ENCODE data around the gene FJX1.

DNA sequence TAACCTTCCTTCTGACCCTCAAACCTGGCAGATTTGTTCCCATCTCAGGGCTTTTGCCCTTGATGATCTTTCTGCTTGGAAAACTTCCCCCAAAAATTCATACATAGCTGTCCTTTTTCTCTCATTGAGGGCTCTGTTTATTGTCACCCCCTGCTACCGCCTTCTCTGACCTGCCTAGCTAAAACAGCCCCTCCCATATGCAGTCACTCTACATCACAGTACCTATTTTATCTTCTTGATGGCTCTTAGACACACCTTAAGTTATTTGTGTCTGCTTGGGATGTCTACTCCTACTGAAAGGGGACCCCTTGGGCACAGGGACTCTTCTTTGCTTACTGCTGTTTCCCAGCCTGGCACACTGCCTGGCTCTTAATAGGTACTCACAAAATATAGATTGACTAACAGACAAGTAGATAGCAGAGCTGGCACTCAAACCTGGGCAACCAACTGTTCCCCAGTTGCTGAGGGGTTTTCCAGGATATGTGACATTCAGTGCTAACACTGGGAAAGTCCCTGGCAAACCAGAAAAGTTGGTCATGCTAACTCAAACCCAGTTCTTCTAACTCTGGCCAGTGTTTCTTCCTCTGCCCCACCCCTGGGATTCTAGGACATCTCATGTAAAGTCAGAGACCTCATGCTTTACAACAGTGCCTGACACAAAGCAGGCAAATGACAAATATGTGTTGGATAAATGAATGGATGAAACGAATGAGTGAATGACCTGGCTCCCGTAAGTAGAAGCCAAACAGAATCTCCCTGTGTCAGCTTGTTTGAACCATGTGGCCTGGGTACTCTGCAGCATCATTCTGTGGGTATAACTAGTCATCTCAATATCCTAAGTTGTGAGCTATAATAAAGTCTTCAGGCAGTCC lies 19.8 kb upstream of the FJX1 start:
- TF ChIP-seq, protein P1, sequence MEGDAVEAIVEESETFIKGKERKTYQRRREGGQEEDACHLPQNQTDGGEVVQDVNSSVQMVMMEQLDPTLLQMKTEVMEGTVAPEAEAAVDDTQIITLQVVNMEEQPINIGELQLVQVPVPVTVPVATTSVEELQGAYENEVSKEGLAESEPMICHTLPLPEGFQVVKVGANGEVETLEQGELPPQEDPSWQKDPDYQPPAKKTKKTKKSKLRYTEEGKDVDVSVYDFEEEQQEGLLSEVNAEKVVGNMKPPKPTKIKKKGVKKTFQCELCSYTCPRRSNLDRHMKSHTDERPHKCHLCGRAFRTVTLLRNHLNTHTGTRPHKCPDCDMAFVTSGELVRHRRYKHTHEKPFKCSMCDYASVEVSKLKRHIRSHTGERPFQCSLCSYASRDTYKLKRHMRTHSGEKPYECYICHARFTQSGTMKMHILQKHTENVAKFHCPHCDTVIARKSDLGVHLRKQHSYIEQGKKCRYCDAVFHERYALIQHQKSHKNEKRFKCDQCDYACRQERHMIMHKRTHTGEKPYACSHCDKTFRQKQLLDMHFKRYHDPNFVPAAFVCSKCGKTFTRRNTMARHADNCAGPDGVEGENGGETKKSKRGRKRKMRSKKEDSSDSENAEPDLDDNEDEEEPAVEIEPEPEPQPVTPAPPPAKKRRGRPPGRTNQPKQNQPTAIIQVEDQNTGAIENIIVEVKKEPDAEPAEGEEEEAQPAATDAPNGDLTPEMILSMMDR (IDR thresholded peaks at IDR 0.05; ENCODE audit: low read depth, low read length, missing input control) = no peak
- TF ChIP-seq MAX (IDR thresholded peaks at IDR 0.05) (no peak), JUND (IDR thresholded peaks at IDR 0.05) (no peak), RAD21 (IDR thresholded peaks at IDR 0.05) (no peak)
- TF ChIP-seq, protein P2, sequence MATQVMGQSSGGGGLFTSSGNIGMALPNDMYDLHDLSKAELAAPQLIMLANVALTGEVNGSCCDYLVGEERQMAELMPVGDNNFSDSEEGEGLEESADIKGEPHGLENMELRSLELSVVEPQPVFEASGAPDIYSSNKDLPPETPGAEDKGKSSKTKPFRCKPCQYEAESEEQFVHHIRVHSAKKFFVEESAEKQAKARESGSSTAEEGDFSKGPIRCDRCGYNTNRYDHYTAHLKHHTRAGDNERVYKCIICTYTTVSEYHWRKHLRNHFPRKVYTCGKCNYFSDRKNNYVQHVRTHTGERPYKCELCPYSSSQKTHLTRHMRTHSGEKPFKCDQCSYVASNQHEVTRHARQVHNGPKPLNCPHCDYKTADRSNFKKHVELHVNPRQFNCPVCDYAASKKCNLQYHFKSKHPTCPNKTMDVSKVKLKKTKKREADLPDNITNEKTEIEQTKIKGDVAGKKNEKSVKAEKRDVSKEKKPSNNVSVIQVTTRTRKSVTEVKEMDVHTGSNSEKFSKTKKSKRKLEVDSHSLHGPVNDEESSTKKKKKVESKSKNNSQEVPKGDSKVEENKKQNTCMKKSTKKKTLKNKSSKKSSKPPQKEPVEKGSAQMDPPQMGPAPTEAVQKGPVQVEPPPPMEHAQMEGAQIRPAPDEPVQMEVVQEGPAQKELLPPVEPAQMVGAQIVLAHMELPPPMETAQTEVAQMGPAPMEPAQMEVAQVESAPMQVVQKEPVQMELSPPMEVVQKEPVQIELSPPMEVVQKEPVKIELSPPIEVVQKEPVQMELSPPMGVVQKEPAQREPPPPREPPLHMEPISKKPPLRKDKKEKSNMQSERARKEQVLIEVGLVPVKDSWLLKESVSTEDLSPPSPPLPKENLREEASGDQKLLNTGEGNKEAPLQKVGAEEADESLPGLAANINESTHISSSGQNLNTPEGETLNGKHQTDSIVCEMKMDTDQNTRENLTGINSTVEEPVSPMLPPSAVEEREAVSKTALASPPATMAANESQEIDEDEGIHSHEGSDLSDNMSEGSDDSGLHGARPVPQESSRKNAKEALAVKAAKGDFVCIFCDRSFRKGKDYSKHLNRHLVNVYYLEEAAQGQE (IDR thresholded peaks at IDR 0.05) = no peak

All from liver (tissue), 3 donors.